GM12892 (cell line): ENCODE measurements around the gene FNBP1. TPM values are rescaled to one million over a fixed set of nuclear protein-coding genes. Genes with fewer than 3 reads are reported as not detected.

Source experiments
- DNase-seq: peaks from one replicate; pipeline ENCODE4 v3.0.0; 2011; ENCODE audit not compliant: insufficient read length
- FAIRE-seq: peaks from 2 replicates; lab custom pipeline; 2011; peaks lifted over from hg19 to GRCh38; lab: Jason Lieb, UNC
- POLR2A ChIP-seq: IDR thresholded peaks from 2 replicates; pipeline ENCODE4 v1.6.1; 2011; ENCODE audit warnings: low read depth, low read length, control low read depth
- POLR2AphosphoS5 ChIP-seq: IDR thresholded peaks from 2 replicates; pipeline ENCODE4 v1.6.1; 2011; ENCODE audit warnings: low read depth, low read length, control low read depth
- TAF1 ChIP-seq: IDR thresholded peaks from 2 replicates; pipeline ENCODE4 v1.6.1; 2011; ENCODE audit warnings: low read depth, mild to moderate bottlenecking, control low read depth, low read length, borderline replicate concordance
- polyA plus RNA-seq: library from polyadenylated mRNA; unstranded; fragments of >200 nt; gene quantifications from one replicate; pipeline ENCODE4 v1.2.1, GENCODE V29; 2012; ENCODE audit warnings: missing spikeins, inconsistent platforms; ENCODE audit not compliant: missing spikeins

Gene FNBP1
- polyA plus RNA-seq = 346 TPM

DNA sequence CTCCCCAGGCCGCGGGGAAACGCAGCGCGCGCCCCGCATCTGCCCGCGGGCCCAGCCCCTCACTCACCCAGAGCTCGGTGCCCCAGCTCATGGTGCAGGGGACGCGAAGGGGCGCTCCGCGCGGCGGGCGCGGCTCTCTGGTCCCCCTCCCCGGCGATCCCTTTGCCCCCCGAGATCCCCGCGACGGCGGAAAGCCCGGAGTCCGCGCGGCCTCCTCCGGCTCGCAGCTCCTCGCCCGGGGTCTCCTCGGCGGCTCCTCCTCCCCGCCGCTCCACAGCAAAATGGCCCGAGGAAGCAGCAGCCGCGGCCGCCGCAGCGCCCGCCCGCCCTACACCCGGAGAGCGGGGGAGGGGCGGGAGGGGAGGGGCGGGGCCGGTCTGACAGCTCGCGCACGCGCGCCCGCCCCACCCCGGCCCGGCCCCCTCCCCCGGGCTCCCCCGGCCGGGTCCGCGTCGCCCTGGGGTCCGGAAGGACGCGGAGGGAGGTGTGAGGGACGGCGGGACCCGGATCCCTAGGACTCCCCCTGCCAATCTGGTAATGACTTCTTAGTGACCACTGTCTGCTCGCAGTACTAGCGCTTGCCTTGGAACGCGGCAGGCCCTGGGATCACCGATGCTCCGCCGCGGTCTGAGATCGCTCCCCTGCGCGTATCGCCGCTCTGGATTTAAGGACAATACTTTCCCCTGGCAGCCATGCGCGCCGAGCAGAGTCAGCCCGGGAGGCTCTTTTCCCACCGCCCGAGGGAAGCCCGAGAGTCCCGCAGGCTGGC lies at the start of gene FNBP1:
FNBP1 (minus strand) TSS at position 305 of the 769 bp plus-strand sequence; CDS start at position 91, 214 bp downstream.
- peak; percentile 81; the same call in 1 of the 2 replicates for TF ChIP-seq POLR2A
- TF ChIP-seq POLR2AphosphoS5 = peak; percentile 54
- peak; percentile 98 for TF ChIP-seq TAF1
- FAIRE-seq = no peak
- DNase-seq = peak; percentile 87

GRCh38 chr9:130090915-130091314 lies 47.9 kb upstream of the FNBP1 start:
- TF ChIP-seq POLR2A = no peak
- no peak for FAIRE-seq

DNA sequence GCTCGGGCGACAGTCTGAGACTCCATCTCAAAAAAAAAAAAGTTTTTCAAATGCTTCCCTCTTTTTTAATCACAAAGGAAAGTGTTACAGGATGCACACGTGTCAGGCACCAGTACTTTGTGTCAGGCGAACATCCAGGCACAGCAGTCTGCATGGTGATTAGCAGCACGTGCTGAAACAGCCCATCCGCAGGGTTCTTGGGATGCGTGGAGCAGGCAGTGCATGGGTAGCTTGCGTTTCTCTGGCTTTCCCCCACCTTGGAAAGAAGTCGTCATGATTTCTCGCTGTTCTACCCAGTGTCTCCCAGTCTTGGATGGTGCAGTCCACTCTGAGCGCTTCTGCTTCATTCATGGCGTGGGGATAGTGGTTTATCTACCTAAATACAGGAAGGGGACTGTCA lies 46.2 kb upstream of the FNBP1 start:
- FAIRE-seq (no peak), DNase-seq (no peak)
- TF ChIP-seq TAF1 (no peak), POLR2A (no peak)

More at GRCh38 chr9:130090915-130091314, 47.9 kb upstream of the FNBP1 start:
- no peak for DNase-seq

DNA sequence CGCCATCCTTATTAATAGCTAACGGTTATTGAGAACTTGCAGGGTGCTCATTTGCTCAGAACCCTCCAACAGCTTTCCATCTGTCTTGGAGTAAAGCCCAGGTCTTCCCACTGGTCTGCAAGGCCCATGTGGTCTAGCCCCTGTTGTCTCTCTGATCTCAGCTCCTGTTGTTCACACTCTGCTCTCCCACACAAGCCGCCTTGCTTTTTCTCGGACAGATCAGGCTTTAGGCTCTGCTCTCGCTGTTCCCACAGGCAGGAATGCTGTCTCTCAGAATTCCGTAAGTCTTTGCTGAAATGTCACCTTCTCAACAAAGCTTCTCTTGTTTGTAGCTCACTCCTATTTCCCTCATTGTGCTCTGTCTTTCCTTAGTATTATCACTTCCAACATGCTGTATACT lies 45.1 kb upstream of the FNBP1 start:
- TF ChIP-seq TAF1 (no peak), POLR2A (no peak), POLR2AphosphoS5 (no peak)
- no peak for DNase-seq
- no peak for FAIRE-seq

DNA sequence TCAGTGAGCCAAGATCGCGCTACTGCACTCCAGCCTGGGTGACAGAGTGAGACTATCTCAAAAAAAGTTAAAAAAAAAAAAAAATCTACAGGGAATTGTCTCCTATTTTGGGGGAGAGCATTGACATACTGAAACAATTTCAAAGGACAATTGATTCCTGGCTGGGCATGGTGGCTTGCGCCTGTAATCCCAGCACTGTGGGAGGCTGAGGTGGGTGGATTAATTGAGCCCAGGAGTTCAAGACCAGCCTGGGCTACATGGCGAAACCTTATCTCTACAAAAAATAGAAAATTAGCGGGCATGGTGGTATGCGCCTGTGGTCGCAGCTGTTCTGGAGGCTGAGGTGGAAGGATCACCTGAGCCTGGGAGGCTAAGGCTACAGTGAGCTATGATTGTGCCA lies 41.3 kb upstream of the FNBP1 start:
- TF ChIP-seq POLR2A (no peak), TAF1 (no peak), POLR2AphosphoS5 (no peak)
- DNase-seq = no peak
- no peak for FAIRE-seq

DNA sequence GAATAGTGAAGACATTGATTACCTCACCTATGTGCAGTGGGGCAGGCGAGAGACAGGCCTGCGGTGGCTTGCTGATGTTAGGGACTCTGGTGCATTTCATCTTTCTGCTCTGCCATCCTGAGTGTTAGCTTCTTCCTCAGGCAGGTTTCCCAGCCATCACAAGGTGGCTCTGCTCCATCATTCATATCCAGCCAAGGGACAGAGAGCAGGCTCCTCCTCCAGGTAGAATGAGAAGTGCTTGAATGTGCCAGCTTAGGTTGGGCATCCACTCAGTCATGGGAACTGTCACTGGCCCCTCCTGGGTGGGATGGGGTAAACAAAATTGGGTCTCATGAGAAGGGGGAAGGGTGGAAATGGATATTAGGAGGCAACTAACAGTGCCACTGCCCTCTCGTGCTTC lies 35.6 kb upstream of the FNBP1 start:
- TF ChIP-seq TAF1 (no peak), POLR2A (no peak), POLR2AphosphoS5 (no peak)
- DNase-seq (no peak), FAIRE-seq (no peak)

- no peak for TF ChIP-seq TAF1
- TF ChIP-seq POLR2A = no peak
- TF ChIP-seq POLR2AphosphoS5 = no peak
- DNase-seq (no peak), FAIRE-seq (no peak)
Measured at GRCh38 chr9:130073373-130073772, 30.4 kb upstream of the FNBP1 start.

DNA sequence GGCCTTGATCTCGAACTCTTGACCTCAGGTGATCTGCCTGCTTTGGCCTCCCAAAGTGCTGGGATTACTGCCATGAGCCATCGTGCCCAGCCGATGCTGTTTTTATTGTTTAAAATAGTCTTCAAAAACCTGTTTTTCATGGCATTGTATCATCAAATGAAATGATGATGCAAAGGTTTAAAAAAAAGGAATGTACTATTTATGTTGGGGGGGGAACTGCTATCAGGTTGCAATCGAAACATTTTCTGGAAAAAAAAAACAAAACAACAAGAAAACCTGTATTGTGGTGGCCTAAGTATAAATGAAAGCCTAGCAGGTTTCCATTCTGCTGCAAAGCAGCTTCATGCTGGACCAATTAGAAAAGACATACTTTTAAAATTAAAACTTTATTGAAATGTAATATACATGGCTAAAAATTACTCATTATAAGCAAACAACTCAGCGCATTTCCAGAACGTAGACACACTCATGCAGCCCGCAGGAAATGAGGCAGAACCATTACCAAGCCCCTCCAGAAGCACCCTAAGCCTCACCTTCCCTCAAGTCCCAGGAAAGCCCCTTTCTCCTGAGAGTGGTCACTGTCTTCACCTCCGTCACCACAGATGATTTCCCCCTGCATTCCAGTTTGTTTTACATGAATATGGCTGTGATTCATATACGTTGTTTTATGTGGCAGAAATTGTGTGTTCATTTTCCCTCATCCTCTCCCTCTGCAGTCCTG lies 29.7 kb upstream of the FNBP1 start:
- DNase-seq (no peak), FAIRE-seq (no peak)
- TF ChIP-seq POLR2AphosphoS5 (no peak), TAF1 (no peak), POLR2A (no peak)

DNA sequence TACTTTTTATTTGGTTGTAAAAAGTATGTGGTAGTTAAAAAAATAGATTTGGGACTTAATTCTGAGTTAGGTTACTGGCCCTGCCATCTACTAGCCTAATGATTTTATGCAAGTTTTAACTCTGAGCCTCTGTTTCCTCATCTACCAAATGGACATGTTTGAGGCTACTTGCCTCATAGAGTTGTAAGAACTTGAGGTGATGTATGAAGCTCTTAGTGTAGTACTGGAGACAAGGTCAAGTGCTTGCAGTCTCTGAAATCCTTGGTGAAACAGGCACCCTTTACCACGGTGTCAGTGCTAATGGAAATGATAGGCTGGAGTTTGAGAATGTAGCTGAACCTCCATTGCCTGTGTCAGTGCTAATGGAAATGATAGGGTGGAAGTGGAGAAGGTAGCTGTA lies 26.1 kb upstream of the FNBP1 start:
- TF ChIP-seq POLR2AphosphoS5 (no peak), TAF1 (no peak), POLR2A (no peak)
- FAIRE-seq = no peak

GRCh38 chr9:130064621-130065020 lies 21.6 kb upstream of the FNBP1 start:
- no peak for TF ChIP-seq TAF1
- no peak for TF ChIP-seq POLR2AphosphoS5
- no peak for TF ChIP-seq POLR2A
- no peak for DNase-seq
- no peak for FAIRE-seq

More for the DNA sequence above, 26.1 kb upstream of the FNBP1 start:
- DNase-seq = no peak

DNA sequence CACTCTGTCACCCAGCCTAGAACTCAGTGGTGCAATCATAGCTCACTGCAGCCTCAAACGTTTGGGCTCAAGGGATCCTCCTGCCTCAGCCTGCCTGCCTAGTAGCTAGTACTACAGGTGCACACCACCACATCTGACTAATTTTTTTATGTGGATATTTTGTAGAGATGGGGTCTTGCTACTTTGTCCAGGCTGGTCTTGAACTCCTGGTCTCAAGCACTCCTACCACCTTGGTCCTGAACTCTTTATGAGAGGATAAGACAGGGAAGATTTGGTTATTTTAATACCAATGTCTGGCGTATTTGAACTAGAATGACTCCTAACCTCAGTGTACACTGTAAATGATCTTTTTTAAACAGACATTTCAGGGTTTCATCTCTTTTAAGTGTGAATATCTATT lies 19.8 kb upstream of the FNBP1 start:
- FAIRE-seq (no peak), DNase-seq (no peak)
- TF ChIP-seq POLR2AphosphoS5 = no peak
- no peak for TF ChIP-seq POLR2A
- TF ChIP-seq TAF1 = no peak

DNA sequence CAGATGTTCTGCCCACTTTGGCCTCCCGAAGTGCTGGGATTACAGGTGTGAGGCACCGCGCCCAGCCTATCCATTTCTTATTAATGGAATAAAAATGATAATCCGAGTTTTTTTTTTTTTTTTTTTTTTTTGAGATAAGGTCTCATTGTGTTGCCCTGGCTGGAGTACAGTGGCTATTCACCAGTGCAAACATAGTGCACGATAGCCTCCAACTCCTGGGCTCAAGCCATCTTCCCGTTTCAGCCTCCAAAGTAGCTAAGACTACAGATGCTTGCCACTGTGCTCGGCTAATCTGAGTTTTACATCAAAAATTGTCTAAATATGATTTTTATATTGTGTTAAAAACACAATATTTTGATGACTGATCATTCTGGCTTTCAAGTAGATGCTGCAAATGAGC lies 17.3 kb upstream of the FNBP1 start:
- no peak for TF ChIP-seq POLR2A
- no peak for TF ChIP-seq POLR2AphosphoS5
- TF ChIP-seq TAF1 = no peak
- DNase-seq = no peak
- FAIRE-seq = no peak

DNA sequence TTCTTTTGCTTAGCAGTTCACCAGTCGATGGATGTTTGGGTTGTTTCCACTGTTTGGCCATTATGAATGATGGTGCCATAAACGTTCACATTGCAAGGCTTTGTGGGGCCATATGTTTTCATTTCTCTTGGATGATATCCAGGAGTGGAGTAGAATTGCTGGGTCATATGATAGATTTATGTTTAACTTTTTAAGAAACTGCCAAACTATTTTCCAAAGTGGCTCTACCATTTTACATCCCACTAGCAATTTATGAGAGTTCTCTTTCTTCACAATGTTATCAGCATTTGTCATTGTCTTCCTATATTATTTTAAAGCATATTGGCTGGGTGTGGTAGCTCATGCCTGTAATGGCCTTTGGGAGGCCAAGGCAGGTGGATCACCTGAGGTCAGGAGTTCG lies 15.9 kb upstream of the FNBP1 start:
- DNase-seq (no peak), FAIRE-seq (no peak)
- TF ChIP-seq POLR2A = no peak
- TF ChIP-seq TAF1 = no peak
- TF ChIP-seq POLR2AphosphoS5 = no peak
